HEK293 (cell line): Measurements from ENCODE around the gene NR4A3.

Experiments
- CTCF ChIA-PET: fragments of 350-600 bp; formaldehyde crosslinking; extraction: SDS; loops from one replicate; lab custom pipeline; 2021; ENCODE audit warnings: antibody characterized with exemption; lab: Yijun Ruan, JAX
- POLR2A ChIA-PET: fragments of 300-600 bp; formaldehyde crosslinking; extraction: SDS; loops from one replicate; lab custom pipeline; 2020; ENCODE audit warnings: antibody characterized with exemption, inconsistent platforms; lab: Yijun Ruan, JAX
- H3K27ac ChIP-seq: fragments of 200-500 bp; sonication (Bioruptor generic); 2 replicates; pipeline ENCODE4 v1.5.1; 2014; ENCODE audit warnings: low read depth, low read length, control low read depth, inconsistent platforms; ENCODE audit errors: extremely low read depth
- H3K36me3 ChIP-seq, 2 experiments: fragments of 200-500 bp in 1 of 2; sonication (Bioruptor generic) in 1 of 2; 1 replicate in 1 of 2; 2 replicates in 1 of 2; pipeline ENCODE4 v1.5.1; 2014 to 2017; ENCODE audit warnings: inconsistent platforms in 2 of 2, low read length in 2 of 2; ENCODE audit not compliant: control insufficient read depth in 2 of 2, insufficient read depth in 1 of 2
- H3K4me1 ChIP-seq: fragments of 200-500 bp; sonication (Bioruptor generic); 2 replicates; pipeline ENCODE4 v1.5.1; 2014; ENCODE audit warnings: mild to moderate bottlenecking, low read length, inconsistent platforms; ENCODE audit not compliant: control insufficient read depth, insufficient read depth
- H3K4me3 ChIP-seq: 2 replicates; pipeline ENCODE4 v1.5.1; 2011; ENCODE audit warnings: low read depth, mild to moderate bottlenecking, control low read depth, low read length, moderate library complexity
- H3K9me3 ChIP-seq: fragments of 200-500 bp; sonication (Bioruptor generic); 2 replicates; pipeline ENCODE4 v1.5.1; 2014; ENCODE audit warnings: low read depth, low read length, inconsistent platforms; ENCODE audit not compliant: control insufficient read depth, insufficient read depth
- EGR2 ChIP-seq: fragments of 450-650 bp; formaldehyde crosslinking; IDR thresholded peaks from 2 replicates; pipeline ENCODE4 v1.5.1; 2016; ENCODE audit warnings: low read depth, missing biosample characterization, missing genetic modification characterization
- GLIS1 ChIP-seq: fragments of 450-650 bp; formaldehyde crosslinking; IDR thresholded peaks from 2 replicates; pipeline ENCODE4 v1.5.1; 2016; ENCODE audit warnings: missing biosample characterization, missing genetic modification characterization
- IKZF3 ChIP-seq: fragments of 450-650 bp; IDR thresholded peaks from 2 replicates; pipeline ENCODE4 v1.5.0; 2018; ENCODE audit warnings: missing biosample characterization, mild to moderate bottlenecking, missing genetic modification characterization, moderate library complexity
- KLF10 ChIP-seq: fragments of 450-650 bp; IDR thresholded peaks from 2 replicates; pipeline ENCODE4 v1.5.1; 2018; ENCODE audit warnings: missing biosample characterization, mild to moderate bottlenecking, missing genetic modification characterization
- KLF9 ChIP-seq: fragments of 450-650 bp; formaldehyde crosslinking; IDR thresholded peaks from 2 replicates; pipeline ENCODE4 v1.5.1; 2016; ENCODE audit warnings: missing biosample characterization, missing genetic modification characterization, low read depth
- PRDM1 ChIP-seq: fragments of 450-650 bp; formaldehyde crosslinking; IDR thresholded peaks from 2 replicates; pipeline ENCODE4; 2016; ENCODE audit warnings: missing biosample characterization, missing genetic modification characterization
- REPIN1 ChIP-seq: fragments of 450-650 bp; formaldehyde crosslinking; IDR thresholded peaks from 2 replicates; pipeline ENCODE4 v1.5.1; 2017; ENCODE audit warnings: missing biosample characterization, missing genetic modification characterization, low read depth
- SCRT2 ChIP-seq: fragments of 450-650 bp; formaldehyde crosslinking; IDR thresholded peaks from 2 replicates; pipeline ENCODE4 v1.5.1; 2016; ENCODE audit warnings: missing biosample characterization, missing genetic modification characterization
- ZBTB11 ChIP-seq: fragments of 450-650 bp; formaldehyde crosslinking; conservative IDR thresholded peaks from 2 replicates; pipeline ENCODE4 v1.5.1; 2016; ENCODE audit warnings: low read depth, missing biosample characterization, missing genetic modification characterization
- ZFP3 ChIP-seq: fragments of 450-650 bp; formaldehyde crosslinking; IDR thresholded peaks from 2 replicates; pipeline ENCODE4 v1.5.1; 2016; ENCODE audit warnings: low read depth, missing biosample characterization, missing genetic modification characterization
- ZFP37 ChIP-seq: fragments of 450-650 bp; formaldehyde crosslinking; IDR thresholded peaks from 2 replicates; pipeline ENCODE4 v1.5.1; 2016; ENCODE audit warnings: missing biosample characterization, missing genetic modification characterization
- ZIC2 ChIP-seq: fragments of 450-650 bp; formaldehyde crosslinking; IDR thresholded peaks from 2 replicates; pipeline ENCODE4 v1.5.1; 2016; ENCODE audit warnings: missing biosample characterization, missing genetic modification characterization
- ZNF114 ChIP-seq: fragments of 450-650 bp; formaldehyde crosslinking; IDR thresholded peaks from 2 replicates; pipeline ENCODE4 v1.5.0; 2017; ENCODE audit warnings: missing biosample characterization, missing genetic modification characterization
- ZNF133 ChIP-seq: fragments of 450-650 bp; formaldehyde crosslinking; IDR thresholded peaks from 2 replicates; pipeline ENCODE4 v1.5.1; 2016; ENCODE audit warnings: missing biosample characterization, missing genetic modification characterization
- ZNF292 ChIP-seq: fragments of 450-650 bp; formaldehyde crosslinking; IDR thresholded peaks from 2 replicates; pipeline ENCODE4 v1.5.1; 2016; ENCODE audit warnings: low read depth, missing biosample characterization, missing genetic modification characterization, borderline replicate concordance
- ZNF302 ChIP-seq: fragments of 450-650 bp; formaldehyde crosslinking; IDR thresholded peaks from 2 replicates; pipeline ENCODE4 v1.5.1; 2016; ENCODE audit warnings: missing biosample characterization, missing genetic modification characterization, low read depth
- ZNF335 ChIP-seq: fragments of 450-650 bp; formaldehyde crosslinking; conservative IDR thresholded peaks from 2 replicates; pipeline ENCODE4 v1.5.1; 2016; ENCODE audit warnings: missing biosample characterization, missing genetic modification characterization
- ZNF366 ChIP-seq: fragments of 450-650 bp; formaldehyde crosslinking; conservative IDR thresholded peaks from 2 replicates; pipeline ENCODE4 v1.5.1; 2016; ENCODE audit warnings: missing biosample characterization, missing genetic modification characterization
- ZNF391 ChIP-seq: fragments of 450-650 bp; formaldehyde crosslinking; IDR thresholded peaks from 2 replicates; pipeline ENCODE4 v1.5.1; 2016; ENCODE audit warnings: low read depth, missing biosample characterization, missing genetic modification characterization, borderline replicate concordance
- ZNF404 ChIP-seq: fragments of 450-650 bp; formaldehyde crosslinking; IDR thresholded peaks from 2 replicates; pipeline ENCODE4 v1.5.1; 2017; ENCODE audit warnings: missing biosample characterization, missing genetic modification characterization
- ZNF48 ChIP-seq: fragments of 450-650 bp; formaldehyde crosslinking; IDR thresholded peaks from 2 replicates; pipeline ENCODE4 v1.5.1; 2016; ENCODE audit warnings: missing biosample characterization, missing genetic modification characterization
- ZNF521 ChIP-seq: fragments of 450-650 bp; formaldehyde crosslinking; IDR thresholded peaks from 2 replicates; pipeline ENCODE4 v1.5.1; 2017; ENCODE audit warnings: missing biosample characterization, mild to moderate bottlenecking, missing genetic modification characterization
- ZNF629 ChIP-seq: fragments of 450-650 bp; formaldehyde crosslinking; IDR thresholded peaks from 2 replicates; pipeline ENCODE4 v1.5.1; 2017; ENCODE audit warnings: missing biosample characterization, missing genetic modification characterization
- ZNF645 ChIP-seq: fragments of 450-650 bp; formaldehyde crosslinking; IDR thresholded peaks from 2 replicates; pipeline ENCODE4; 2016; ENCODE audit warnings: missing biosample characterization, missing genetic modification characterization
- ZNF660 ChIP-seq: fragments of 450-650 bp; IDR thresholded peaks from 2 replicates; pipeline ENCODE4 v1.5.1; 2018; ENCODE audit warnings: missing biosample characterization, mild to moderate bottlenecking, missing genetic modification characterization
- ZNF776 ChIP-seq: fragments of 450-650 bp; formaldehyde crosslinking; IDR thresholded peaks from 2 replicates; pipeline ENCODE4 v1.5.0; 2017; ENCODE audit warnings: missing biosample characterization, missing genetic modification characterization, borderline replicate concordance
- ZNF843 ChIP-seq: fragments of 450-650 bp; formaldehyde crosslinking; IDR thresholded peaks from 2 replicates; pipeline ENCODE4 v1.5.1; 2016; ENCODE audit warnings: missing biosample characterization, missing genetic modification characterization
- ZSCAN23 ChIP-seq: fragments of 450-650 bp; formaldehyde crosslinking; IDR thresholded peaks from 2 replicates; pipeline ENCODE4 v1.5.1; 2016; ENCODE audit warnings: missing biosample characterization, missing genetic modification characterization

Gene NR4A3

GRCh38 chr9:99822109-99822805 lies 572 bp downstream of the NR4A3 start (continued):
- TF ChIP-seq ZNF645 (tag by site-specific recombination) = no peak
- no peak for TF ChIP-seq KLF10
- TF ChIP-seq ZNF302 (tag by site-specific recombination) = no peak
- TF ChIP-seq ZNF292 = no peak
- no peak for TF ChIP-seq KLF9 (tag by site-specific recombination)
- TF ChIP-seq ZIC2 (tag by site-specific recombination) = no peak
- TF ChIP-seq ZNF404 (tag by site-specific recombination) = no peak
- TF ChIP-seq ZNF335 = no peak; the same call in 1 of the 2 replicates

- CTCF ChIA-PET = interaction anchor here (1.4 to 1.6 kb wide), 2 partner anchors 14 to 22 kb away, joined by 5 read pairs; no protein-coding TSS in a partner anchor
- H3K4me3 ChIP-seq = peak overlapping the region; percentile 83
Observed at GRCh38 chr9:99822806-99823591, 1.3 kb downstream of the NR4A3 start.

GRCh38 chr9:99823681-99824377 lies 2.1 kb downstream of the NR4A3 start:
- H3K9me3 ChIP-seq = no peaks in the 10 kb centered on the region
- POLR2A ChIA-PET = no interaction called here
- no peaks in the 10 kb centered on the region for H3K36me3 ChIP-seq
- no peaks in the 10 kb centered on the region for H3K4me1 ChIP-seq
- H3K27ac ChIP-seq = no peak overlapping the region
- H3K4me3 ChIP-seq = peak overlapping the region; percentile 83
- CTCF ChIA-PET = interaction anchor here (0.9 to 1.6 kb wide), 3 partner anchors 21 to 204 kb away, joined by 3 to 5 read pairs (median 5); no protein-coding TSS in a partner anchor
- no peak for TF ChIP-seq ZNF48 (tag by site-specific recombination)
- no peak for TF ChIP-seq ZFP37 (tag by site-specific recombination)
- no peak for TF ChIP-seq ZNF660 (tag by site-specific recombination)
- TF ChIP-seq ZNF843 = no peak
- TF ChIP-seq ZNF776 (tag by site-specific recombination) = no peak
- 0 out of 2 replicates have a peak, but pooled peaks have one; percentile 9 for TF ChIP-seq GLIS1 (tag by site-specific recombination)
- TF ChIP-seq ZNF114 = no peak
- peak; percentile 54; the same call in 1 of the 2 replicates for TF ChIP-seq EGR2 (tag by site-specific recombination)
- no peak for TF ChIP-seq ZNF521 (tag by site-specific recombination)
- no peak for TF ChIP-seq ZNF391 (tag by site-specific recombination)
- no peak for TF ChIP-seq ZNF366 (tag by site-specific recombination)
- TF ChIP-seq REPIN1 = no peak

More at GRCh38 chr9:99822806-99823591, 1.3 kb downstream of the NR4A3 start:
- POLR2A ChIA-PET = no interaction called here
- no peaks in the 10 kb centered on the region for H3K36me3 ChIP-seq
- peak overlapping the region; percentile 19; the same call in 1 of the 2 replicates for H3K27ac ChIP-seq
- peak; percentile 74 for TF ChIP-seq ZNF335
- no peak for TF ChIP-seq ZSCAN23 (tag by site-specific recombination)
- peak; percentile 32; the same call in 1 of the 2 replicates for TF ChIP-seq PRDM1 (tag by site-specific recombination)
- TF ChIP-seq ZNF629 = 0 out of 2 replicates have a peak, but pooled peaks have one; percentile 10
- peak; percentile 86 for TF ChIP-seq SCRT2 (tag by site-specific recombination)
- 0 out of 2 replicates have a peak, but pooled peaks have one; percentile 43 for TF ChIP-seq ZNF133
- TF ChIP-seq IKZF3 (tag by site-specific recombination) = peak; percentile 44; the same call in 1 of the 2 replicates
- TF ChIP-seq ZFP3 (tag by site-specific recombination) = no peak
- peak; percentile 94 for TF ChIP-seq ZBTB11 (tag by site-specific recombination)
- no peaks in the 10 kb centered on the region for H3K9me3 ChIP-seq
- H3K4me1 ChIP-seq = peaks cover 3% of the 10 kb centered on the region; the same call in 1 of the 2 replicates
